Osteoblast (primary cell): ENCODE results near the gene NUDCD2. TPM values are rescaled to one million over a fixed set of nuclear protein-coding genes. Genes with fewer than 3 reads are reported as not detected.

Experiments
- DNase-seq: peaks from one replicate; pipeline ENCODE4 v3.0.0; 2011; ENCODE audit warnings: low spot score, mixed read lengths; ENCODE audit not compliant: insufficient read length; ENCODE audit errors: missing footprints
- H2AFZ ChIP-seq: 2 replicates; pipeline ENCODE4 v1.6.0; 2011; ENCODE audit warnings: mild to moderate bottlenecking, low read length
- H3K27ac ChIP-seq: 2 replicates; pipeline ENCODE4 v1.5.1; 2011; ENCODE audit warnings: mild to moderate bottlenecking, low read depth, low read length, moderate library complexity
- H3K27me3 ChIP-seq: 2 replicates; pipeline ENCODE4 v1.6.0; 2012; ENCODE audit warnings: mild to moderate bottlenecking, control low read depth, inconsistent platforms, low read length, moderate library complexity; ENCODE audit not compliant: insufficient read depth
- H3K36me3 ChIP-seq: 2 replicates; pipeline ENCODE4 v1.5.1; 2011; ENCODE audit warnings: mild to moderate bottlenecking, low read length, control low read depth, moderate library complexity; ENCODE audit not compliant: insufficient read depth
- H3K4me1 ChIP-seq: 2 replicates; pipeline ENCODE4 v1.5.1; 2011; ENCODE audit warnings: mild to moderate bottlenecking, low read length, control low read depth, moderate library complexity; ENCODE audit not compliant: insufficient read depth
- H3K4me2 ChIP-seq: 2 replicates; pipeline ENCODE4 v1.6.0; 2011; ENCODE audit warnings: mild to moderate bottlenecking, low read length; ENCODE audit not compliant: insufficient read depth
- H3K4me3 ChIP-seq: fragments of 200-600 bp; sonication (generic); 3 replicates; pipeline ENCODE4 v1.5.1; 2012; ENCODE audit warnings: mild to moderate bottlenecking, low read length, inconsistent platforms; ENCODE audit not compliant: insufficient read depth
- H3K79me2 ChIP-seq: 2 replicates; pipeline ENCODE4 v1.6.0; 2012; ENCODE audit warnings: mild to moderate bottlenecking, low read length, control low read depth, inconsistent platforms; ENCODE audit not compliant: insufficient read depth
- H3K9me3 ChIP-seq: 2 replicates; pipeline ENCODE4 v1.5.1; 2011; ENCODE audit warnings: low read depth, low read length, control low read depth
- H4K20me1 ChIP-seq: 2 replicates; pipeline ENCODE4 v1.6.0; 2012; ENCODE audit warnings: mild to moderate bottlenecking, low read length, control low read depth; ENCODE audit not compliant: insufficient read depth
- total RNA-seq: library from RNA; depleted of rRNA; stranded (reverse); fragments of >200 nt; gene quantifications from 2 replicates; pipeline ENCODE4 v1.2.3, GENCODE V29; 2012
- TF ChIP-seq, protein P1 (sequence below): IDR thresholded peaks from 2 replicates; pipeline ENCODE4 v1.5.1; 2011; ENCODE audit warnings: mild to moderate bottlenecking, low read depth, low read length, moderate library complexity; ENCODE audit errors: extremely low read depth

NUDCD2 gene
- total RNA-seq, 1 donor, result 7.2 TPM

- Histone ChIP-seq H4K20me1 (peaks cover 12% of the 10 kb centered on the region), H3K36me3 (no peaks in the 10 kb centered on the region), H3K27me3 (no peaks in the 10 kb centered on the region), H3K4me3 (peak overlapping the region; percentile 87), H2AFZ (peak overlapping the region; percentile 95), H3K79me2 (peaks cover 30% of the 10 kb centered on the region), H3K4me1 (peaks cover 47% of the 10 kb centered on the region), H3K4me2 (peak overlapping the region; percentile 99), H3K9me3 (no peaks in the 10 kb centered on the region), H3K27ac (peak overlapping the region; percentile 89)
- DNase-seq, result peak; percentile 73
- TF ChIP-seq, protein P1, sequence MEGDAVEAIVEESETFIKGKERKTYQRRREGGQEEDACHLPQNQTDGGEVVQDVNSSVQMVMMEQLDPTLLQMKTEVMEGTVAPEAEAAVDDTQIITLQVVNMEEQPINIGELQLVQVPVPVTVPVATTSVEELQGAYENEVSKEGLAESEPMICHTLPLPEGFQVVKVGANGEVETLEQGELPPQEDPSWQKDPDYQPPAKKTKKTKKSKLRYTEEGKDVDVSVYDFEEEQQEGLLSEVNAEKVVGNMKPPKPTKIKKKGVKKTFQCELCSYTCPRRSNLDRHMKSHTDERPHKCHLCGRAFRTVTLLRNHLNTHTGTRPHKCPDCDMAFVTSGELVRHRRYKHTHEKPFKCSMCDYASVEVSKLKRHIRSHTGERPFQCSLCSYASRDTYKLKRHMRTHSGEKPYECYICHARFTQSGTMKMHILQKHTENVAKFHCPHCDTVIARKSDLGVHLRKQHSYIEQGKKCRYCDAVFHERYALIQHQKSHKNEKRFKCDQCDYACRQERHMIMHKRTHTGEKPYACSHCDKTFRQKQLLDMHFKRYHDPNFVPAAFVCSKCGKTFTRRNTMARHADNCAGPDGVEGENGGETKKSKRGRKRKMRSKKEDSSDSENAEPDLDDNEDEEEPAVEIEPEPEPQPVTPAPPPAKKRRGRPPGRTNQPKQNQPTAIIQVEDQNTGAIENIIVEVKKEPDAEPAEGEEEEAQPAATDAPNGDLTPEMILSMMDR, result peak; percentile 53
Measured at GRCh38 chr5:163503106-163504078, 43.5 kb upstream of the NUDCD2 start.

- H3K27ac ChIP-seq, result peak overlapping the region; percentile 89
- H3K36me3 ChIP-seq, result no peaks in the 10 kb centered on the region
- H3K9me3 ChIP-seq, result no peaks in the 10 kb centered on the region
- H3K79me2 ChIP-seq, result peaks cover 21% of the 10 kb centered on the region
- TF ChIP-seq, protein P1, result no peak
- H2AFZ ChIP-seq, result peak overlapping the region; percentile 95
- H3K4me2 ChIP-seq, result peak overlapping the region; percentile 99
- H3K4me3 ChIP-seq, result peak overlapping the region; percentile 87
- H3K4me1 ChIP-seq, result peaks cover 39% of the 10 kb centered on the region
- peak; percentile 46 for DNase-seq
- H3K27me3 ChIP-seq, result no peaks in the 10 kb centered on the region
- peaks cover 12% of the 10 kb centered on the region for H4K20me1 ChIP-seq
Measured at GRCh38 chr5:163502521-163502920, 42.6 kb upstream of the NUDCD2 start.

- H3K79me2 ChIP-seq, result peaks cover 3% of the 10 kb centered on the region
- peak; percentile 77 for DNase-seq
- H3K4me1 ChIP-seq, result peaks cover 17% of the 10 kb centered on the region
- H3K9me3 ChIP-seq, result no peaks in the 10 kb centered on the region
- H3K27ac ChIP-seq, result no peak overlapping the region
- no peak overlapping the region for H3K4me2 ChIP-seq
- H3K27me3 ChIP-seq, result no peaks in the 10 kb centered on the region
- H3K36me3 ChIP-seq, result no peaks in the 10 kb centered on the region
- TF ChIP-seq, protein P1, result no peak
- no peak overlapping the region for H2AFZ ChIP-seq
- H3K4me3 ChIP-seq, result no peak overlapping the region
- H4K20me1 ChIP-seq, result no peaks in the 10 kb centered on the region
Measured at GRCh38 chr5:163498886-163499285, 39.0 kb upstream of the NUDCD2 start.

- no peak overlapping the region for H2AFZ ChIP-seq
- peaks cover 4% of the 10 kb centered on the region for H3K4me1 ChIP-seq
- no peaks in the 10 kb centered on the region for H3K9me3 ChIP-seq
- H3K36me3 ChIP-seq, result no peaks in the 10 kb centered on the region
- H3K4me3 ChIP-seq, result no peak overlapping the region
- no peaks in the 10 kb centered on the region for H3K27me3 ChIP-seq
- H3K4me2 ChIP-seq, result no peak overlapping the region
- H3K79me2 ChIP-seq, result no peaks in the 10 kb centered on the region
- TF ChIP-seq, protein P1, result no peak
- no peaks in the 10 kb centered on the region for H4K20me1 ChIP-seq
- H3K27ac ChIP-seq, result no peak overlapping the region
- DNase-seq, result no peak
Measured at GRCh38 chr5:163497315-163497714, 37.4 kb upstream of the NUDCD2 start.
